ENCODE measurements around the gene ACAD9. TPM values are rescaled to one million over a fixed set of nuclear protein-coding genes. Genes with fewer than 3 reads are reported as not detected.

Gene ACAD9
- total RNA-seq, 6 experiments from 2014 or later = 37.5 to 47.1 (median 45.1) TPM

DNA sequence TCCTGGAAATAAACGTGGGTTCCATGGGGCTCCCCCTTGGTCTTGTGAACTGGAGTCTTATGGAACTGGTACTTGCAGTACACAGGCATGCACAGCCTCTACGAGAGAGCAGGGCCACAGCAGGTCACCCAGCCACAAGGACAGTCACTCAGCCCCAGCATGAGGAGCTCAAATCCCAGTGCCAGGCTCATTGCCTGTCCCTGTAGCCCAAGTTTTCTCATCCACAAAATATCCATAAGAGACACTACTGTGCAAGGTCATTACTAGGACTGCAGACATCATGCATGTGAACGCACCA, 66.4 kb downstream of the ACAD9 start:
- TF ChIP-seq, protein P1, sequence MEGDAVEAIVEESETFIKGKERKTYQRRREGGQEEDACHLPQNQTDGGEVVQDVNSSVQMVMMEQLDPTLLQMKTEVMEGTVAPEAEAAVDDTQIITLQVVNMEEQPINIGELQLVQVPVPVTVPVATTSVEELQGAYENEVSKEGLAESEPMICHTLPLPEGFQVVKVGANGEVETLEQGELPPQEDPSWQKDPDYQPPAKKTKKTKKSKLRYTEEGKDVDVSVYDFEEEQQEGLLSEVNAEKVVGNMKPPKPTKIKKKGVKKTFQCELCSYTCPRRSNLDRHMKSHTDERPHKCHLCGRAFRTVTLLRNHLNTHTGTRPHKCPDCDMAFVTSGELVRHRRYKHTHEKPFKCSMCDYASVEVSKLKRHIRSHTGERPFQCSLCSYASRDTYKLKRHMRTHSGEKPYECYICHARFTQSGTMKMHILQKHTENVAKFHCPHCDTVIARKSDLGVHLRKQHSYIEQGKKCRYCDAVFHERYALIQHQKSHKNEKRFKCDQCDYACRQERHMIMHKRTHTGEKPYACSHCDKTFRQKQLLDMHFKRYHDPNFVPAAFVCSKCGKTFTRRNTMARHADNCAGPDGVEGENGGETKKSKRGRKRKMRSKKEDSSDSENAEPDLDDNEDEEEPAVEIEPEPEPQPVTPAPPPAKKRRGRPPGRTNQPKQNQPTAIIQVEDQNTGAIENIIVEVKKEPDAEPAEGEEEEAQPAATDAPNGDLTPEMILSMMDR (IDR thresholded peaks at IDR 0.05) = no peak
- Mint-ChIP-seq H3K36me3 (ENCODE audit: low read depth) (no peaks in the 10 kb centered on the region), H3K4me1 (ENCODE audit: low read depth) (peaks cover 6% of the 10 kb centered on the region; the same call in 1 of the 2 replicates), H3K27ac (no peak overlapping the region), H3K9me3 (no peaks in the 10 kb centered on the region), H3K27me3 (ENCODE audit: insufficient read depth) (peaks cover 14% of the 10 kb centered on the region), H3K4me3 (no peak overlapping the region)
- DNase-seq = no peak

DNA sequence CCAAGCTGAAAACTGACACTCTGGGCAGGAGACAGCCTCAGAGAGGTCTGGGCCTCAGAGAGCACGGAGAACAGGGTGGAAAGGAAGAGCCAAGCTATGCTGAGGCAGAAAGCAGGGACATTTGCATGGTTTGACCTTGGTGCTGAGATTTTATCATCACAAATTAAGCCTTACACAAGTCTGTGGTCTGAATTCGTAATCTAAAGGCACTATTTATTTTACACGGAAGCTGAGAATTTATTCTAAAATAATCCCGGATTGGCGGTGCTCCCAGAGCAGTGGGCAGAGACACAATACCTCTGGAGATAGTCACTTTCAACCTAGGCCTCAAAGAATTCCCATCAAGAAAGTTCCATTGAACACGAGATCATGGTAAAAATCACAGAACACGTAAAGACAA, 67.0 kb downstream of the ACAD9 start:
- peak; percentile 35 for DNase-seq
- Mint-ChIP-seq H3K27me3 (ENCODE audit: insufficient read depth) (peaks cover 18% of the 10 kb centered on the region), H3K9me3 (no peaks in the 10 kb centered on the region), H3K27ac (no peak overlapping the region), H3K36me3 (ENCODE audit: low read depth) (no peaks in the 10 kb centered on the region), H3K4me3 (no peak overlapping the region), H3K4me1 (ENCODE audit: low read depth) (peaks cover 6% of the 10 kb centered on the region; the same call in 1 of the 2 replicates)
- TF ChIP-seq, protein P1 (IDR thresholded peaks at IDR 0.05) = no peak

DNA sequence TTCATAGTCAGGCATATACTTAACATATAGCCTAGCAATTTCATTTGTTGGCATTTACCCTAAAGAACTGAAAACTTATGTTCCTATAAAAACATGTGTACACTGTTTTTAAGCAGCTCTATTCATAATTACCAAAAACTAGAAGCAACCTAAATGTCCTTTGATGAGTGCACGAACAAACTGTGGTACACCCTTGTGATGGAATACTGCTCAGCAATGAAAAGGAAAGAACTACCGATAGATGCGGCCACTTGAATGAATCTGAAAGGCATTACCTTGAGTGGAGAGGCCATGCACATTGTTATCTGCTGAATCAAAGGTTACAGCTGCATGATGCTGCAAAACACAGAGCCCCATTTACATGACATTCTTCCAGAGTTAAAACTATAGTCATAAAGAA, 69.7 kb downstream of the ACAD9 start:
- Mint-ChIP-seq H3K36me3 (ENCODE audit: low read depth) (no peaks in the 10 kb centered on the region), H3K27ac (no peak overlapping the region), H3K4me1 (ENCODE audit: low read depth) (peaks cover 6% of the 10 kb centered on the region; the same call in 1 of the 2 replicates)

DNA sequence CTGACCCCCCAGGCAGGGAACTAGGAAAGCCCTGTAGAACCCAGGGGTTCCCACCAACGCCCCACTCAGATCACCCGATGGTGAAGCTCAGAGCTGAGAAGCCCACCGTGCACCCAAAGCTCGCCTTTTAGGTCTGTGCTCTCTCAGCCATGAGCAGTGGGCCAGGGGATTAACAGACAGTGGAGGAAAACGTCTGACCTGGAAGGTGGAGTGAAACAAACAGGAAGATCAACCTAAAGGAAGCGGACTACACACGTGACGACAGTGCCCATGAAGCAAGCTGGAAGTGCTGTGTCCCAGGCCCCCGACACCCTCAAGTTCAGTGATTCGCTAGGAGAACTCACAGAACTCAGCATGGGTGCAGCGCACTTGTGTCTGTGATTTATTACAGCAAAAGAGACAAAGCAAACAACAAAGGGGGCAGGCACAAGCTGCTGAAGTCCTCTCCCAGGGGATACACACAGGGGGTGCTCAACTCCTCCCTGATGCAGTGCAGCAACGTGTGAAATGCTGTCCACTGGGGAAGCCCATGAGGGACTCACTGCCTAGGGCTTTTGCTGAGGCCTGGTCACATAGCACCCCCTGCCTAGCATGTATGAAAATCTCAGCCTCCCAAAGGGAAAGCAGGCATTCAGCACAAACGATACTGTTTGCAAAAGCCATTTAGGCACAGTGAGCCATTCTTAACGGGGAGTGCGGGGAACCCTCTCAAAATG, 71.0 kb downstream of the ACAD9 start:
- Mint-ChIP-seq H3K36me3 (ENCODE audit: low read depth) (no peaks in the 10 kb centered on the region), H3K9me3 (peaks cover 6% of the 10 kb centered on the region), H3K4me3 (no peak overlapping the region), H3K27me3 (ENCODE audit: insufficient read depth) (peaks cover 27% of the 10 kb centered on the region), H3K27ac (no peak overlapping the region), H3K4me1 (ENCODE audit: low read depth) (peaks cover 6% of the 10 kb centered on the region; the same call in 1 of the 2 replicates)
- TF ChIP-seq, protein P1 (IDR thresholded peaks at IDR 0.05) = peak; percentile 60
- DNase-seq = peak; percentile 23

More for the DNA sequence above, 69.7 kb downstream of the ACAD9 start:
- no peak for DNase-seq
- Mint-ChIP-seq H3K4me3 (no peak overlapping the region), H3K9me3 (peaks cover 6% of the 10 kb centered on the region), H3K27me3 (ENCODE audit: insufficient read depth) (peaks cover 29% of the 10 kb centered on the region)
- TF ChIP-seq, protein P1 (IDR thresholded peaks at IDR 0.05) = no peak

DNA sequence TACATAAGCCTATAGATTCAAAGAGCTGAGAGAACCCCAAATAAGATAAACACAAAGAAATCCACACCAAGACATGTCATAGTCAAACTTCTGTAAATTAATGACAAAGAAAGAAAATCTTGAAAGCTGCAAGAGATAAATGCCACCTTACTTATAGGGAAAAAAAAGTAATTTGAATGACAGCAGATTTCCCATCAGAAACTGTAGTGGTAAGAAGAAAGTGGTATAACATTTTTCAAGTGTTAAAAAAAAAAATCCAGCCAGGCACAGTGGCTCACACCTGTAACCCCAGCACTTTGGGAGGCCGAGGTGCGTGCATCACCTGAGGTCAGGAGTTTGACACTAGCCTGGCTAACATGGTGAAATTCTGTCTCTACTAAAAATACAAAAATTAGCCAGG, 77.0 kb downstream of the ACAD9 start:
- Mint-ChIP-seq H3K27ac (no peak overlapping the region), H3K4me3 (no peak overlapping the region), H3K36me3 (ENCODE audit: low read depth) (peaks cover 4% of the 10 kb centered on the region; the same call in 1 of the 2 replicates), H3K4me1 (ENCODE audit: low read depth) (no peaks in the 10 kb centered on the region), H3K27me3 (ENCODE audit: insufficient read depth) (peaks cover 36% of the 10 kb centered on the region), H3K9me3 (peaks cover 21% of the 10 kb centered on the region)
- DNase-seq = no peak
- TF ChIP-seq, protein P1 (IDR thresholded peaks at IDR 0.05) = no peak

Other genes with a start within 250 kb of the ACAD9 start
- 100 to 1,000 TPM; 277 to 332 (median 315) TPM for gene RPN1, start 228.8 kb upstream of the ACAD9 start, total RNA-seq (2021; fragmentation: NEBNext Ultra II Directional; extraction: Animal tissue kit (Norgen Biotek cat#: 25700))
- 100 to 1,000 TPM; 311 to 355 (median 323) TPM for gene RAB7A, start 153.4 kb upstream of the ACAD9 start, total RNA-seq (2021; fragmentation: NEBNext Ultra II Directional; extraction: Animal tissue kit (Norgen Biotek cat#: 25700))
- not detected for gene CFAP92, start 114.5 kb downstream of the ACAD9 start, total RNA-seq (2021; fragmentation: NEBNext Ultra II Directional; extraction: Animal tissue kit (Norgen Biotek cat#: 25700))
- gene EFCC1, start 121.7 kb downstream of the ACAD9 start, total RNA-seq (2021; fragmentation: NEBNext Ultra II Directional; extraction: Animal tissue kit (Norgen Biotek cat#: 25700)) = not detected
- gene GP9, start 181.2 kb downstream of the ACAD9 start, total RNA-seq (2021; fragmentation: NEBNext Ultra II Directional; extraction: Animal tissue kit (Norgen Biotek cat#: 25700)) = not detected
- gene RAB43, start 242.2 kb downstream of the ACAD9 start, total RNA-seq (2021; fragmentation: NEBNext Ultra II Directional; extraction: Animal tissue kit (Norgen Biotek cat#: 25700)) = 10 to 100 TPM; 17.1 to 28.0 (median 22.0) TPM